A673 (cell line): ENCODE results near the gene PNMA1.
"Not testable (repeated sequence)": the region's sequence is repeated elsewhere in the genome, so short reads cannot be mapped to it uniquely, and the experiment has no call there.

Experiments used
- EZH2 ChIP-seq: fragments of 200-600 bp; sonication (generic); IDR thresholded peaks from 2 replicates; pipeline ENCODE4 v1.6.1; 2017; ENCODE audit warnings: borderline replicate concordance, low read depth, mild to moderate bottlenecking, mixed read lengths, antibody characterized with exemption, low read length; ENCODE audit not compliant: poor library complexity, severe bottlenecking
- TF ChIP-seq, protein P1 (sequence below): fragments of 300-800, 200-600 bp; sonication (generic); conservative IDR thresholded peaks from 2 replicates; pipeline ENCODE4 v1.5.1; 2017; ENCODE audit warnings: low read depth, mild to moderate bottlenecking, antibody characterized with exemption, low read length, moderate library complexity, mixed read lengths

GRCh38 chr14:73708076-73708475 lies 6.1 kb downstream of the PNMA1 start:
- TF ChIP-seq, protein P1, sequence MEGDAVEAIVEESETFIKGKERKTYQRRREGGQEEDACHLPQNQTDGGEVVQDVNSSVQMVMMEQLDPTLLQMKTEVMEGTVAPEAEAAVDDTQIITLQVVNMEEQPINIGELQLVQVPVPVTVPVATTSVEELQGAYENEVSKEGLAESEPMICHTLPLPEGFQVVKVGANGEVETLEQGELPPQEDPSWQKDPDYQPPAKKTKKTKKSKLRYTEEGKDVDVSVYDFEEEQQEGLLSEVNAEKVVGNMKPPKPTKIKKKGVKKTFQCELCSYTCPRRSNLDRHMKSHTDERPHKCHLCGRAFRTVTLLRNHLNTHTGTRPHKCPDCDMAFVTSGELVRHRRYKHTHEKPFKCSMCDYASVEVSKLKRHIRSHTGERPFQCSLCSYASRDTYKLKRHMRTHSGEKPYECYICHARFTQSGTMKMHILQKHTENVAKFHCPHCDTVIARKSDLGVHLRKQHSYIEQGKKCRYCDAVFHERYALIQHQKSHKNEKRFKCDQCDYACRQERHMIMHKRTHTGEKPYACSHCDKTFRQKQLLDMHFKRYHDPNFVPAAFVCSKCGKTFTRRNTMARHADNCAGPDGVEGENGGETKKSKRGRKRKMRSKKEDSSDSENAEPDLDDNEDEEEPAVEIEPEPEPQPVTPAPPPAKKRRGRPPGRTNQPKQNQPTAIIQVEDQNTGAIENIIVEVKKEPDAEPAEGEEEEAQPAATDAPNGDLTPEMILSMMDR, result not testable (repeated sequence)
- TF ChIP-seq EZH2, result not testable (repeated sequence)
